Stimulated activated naive B cell treated with anti-CD40 and anti-IgM and Interleukin-4, amounts not matched to agents 10 μg/mL and 1 μg/mL and 100 μg/mL, for 72 hours (primary cell): ENCODE results near the gene SORCS2.

Experiments
- ATAC-seq, 2 donors: fragments of 150-1000 bp; cut with Tn5 transposase; replicated peaks; 2 replicates each; pipeline ENCODE4 v1.10.0; 2021; ENCODE audit warnings: moderate library complexity in 1 of 2
- DNase-seq: peaks from one replicate; pipeline ENCODE4 v3.0.0; 2021
- H3K27ac Mint-ChIP-seq: one replicate; pipeline ENCODE4 v1.8.0; 2022; ENCODE audit warnings: mild to moderate bottlenecking, mixed read lengths
- H3K27me3 Mint-ChIP-seq, 2 donors: one replicate each; pipeline ENCODE4 v1.8.0; 2022; ENCODE audit warnings: mixed read lengths in 2 of 2
- H3K36me3 Mint-ChIP-seq, 2 donors: one replicate each; pipeline ENCODE4 v1.8.0; 2022; ENCODE audit warnings: mixed read lengths in 2 of 2, mild to moderate bottlenecking in 1 of 2
- H3K4me1 Mint-ChIP-seq, 2 donors: one replicate each; pipeline ENCODE4 v1.8.0; 2022; ENCODE audit warnings: mixed read lengths in 2 of 2, mild to moderate bottlenecking in 1 of 2
- H3K4me3 Mint-ChIP-seq, 2 donors: one replicate each; pipeline ENCODE4 v1.8.0; 2022; ENCODE audit warnings: mild to moderate bottlenecking in 2 of 2, mixed read lengths in 2 of 2, moderate library complexity in 1 of 2
- H3K9me3 Mint-ChIP-seq, 2 donors: one replicate each; pipeline ENCODE4 v1.8.0; 2022; ENCODE audit warnings: mixed read lengths in 2 of 2, mild to moderate bottlenecking in 1 of 2

The SORCS2 gene

DNA sequence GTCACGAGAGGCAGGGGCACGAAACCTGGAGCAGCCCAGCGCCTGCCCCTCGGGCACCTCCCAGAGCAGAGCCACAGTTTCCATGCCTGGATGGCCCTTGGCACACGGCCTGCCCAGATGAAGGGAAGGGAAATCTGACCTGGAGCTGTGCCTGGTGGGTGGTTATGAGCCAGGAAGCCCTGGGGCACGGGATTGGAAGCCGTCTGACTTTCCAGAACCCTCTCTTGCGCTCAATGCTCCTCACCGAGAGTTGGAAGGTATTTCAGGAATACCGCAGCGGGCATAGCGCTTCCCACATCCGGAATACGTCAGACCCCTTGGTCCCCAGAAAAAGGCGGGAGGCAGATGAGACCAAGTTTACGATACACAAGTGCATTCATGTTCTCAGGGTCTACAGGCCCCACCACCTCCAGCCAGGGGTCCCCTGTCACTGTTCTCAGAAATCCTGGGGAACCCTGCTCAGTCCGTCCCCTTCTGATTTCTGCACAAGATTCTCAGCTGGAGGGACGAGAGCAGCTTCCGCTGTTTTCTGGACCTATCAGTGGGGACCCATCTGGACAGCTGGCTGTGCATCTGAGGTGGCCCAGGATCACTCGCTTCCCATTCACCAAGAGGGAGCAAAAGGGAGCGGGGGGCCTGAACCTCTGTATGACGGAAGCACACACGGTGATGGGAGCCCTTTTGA, 574.5 kb downstream of the SORCS2 start:
- no peaks in the 10 kb centered on the region for H3K9me3 Mint-ChIP-seq
- ATAC-seq (no peak), DNase-seq (no peak)
- no peak overlapping the region for H3K4me3 Mint-ChIP-seq
- no peak overlapping the region for H3K27ac Mint-ChIP-seq
- H3K27me3 Mint-ChIP-seq, result peaks cover 13 to 16% of the 10 kb centered on the region in 2 donors
- peaks cover 3 to 4% of the 10 kb centered on the region in 2 donors for H3K4me1 Mint-ChIP-seq
- H3K36me3 Mint-ChIP-seq, result no peaks in the 10 kb centered on the region

DNA sequence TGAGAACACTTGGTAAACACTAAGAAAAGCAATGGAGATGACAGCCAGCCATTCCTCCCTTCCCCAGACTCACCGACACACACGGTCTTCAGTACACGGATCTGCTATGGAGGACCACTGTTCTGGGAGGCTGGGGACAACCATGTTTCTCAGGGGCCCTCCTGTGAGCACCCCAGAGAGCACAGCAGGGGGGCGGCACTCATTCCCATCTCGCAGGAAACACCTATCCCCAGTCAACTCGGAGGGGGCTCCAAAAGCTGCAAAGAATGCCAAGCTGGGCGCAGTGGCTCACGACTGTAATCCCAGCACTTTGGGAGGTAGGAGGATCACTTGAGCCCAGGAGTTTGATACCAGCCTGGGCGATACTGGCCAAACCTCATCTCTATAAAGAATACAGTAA, 575.2 kb downstream of the SORCS2 start:
- H3K36me3 Mint-ChIP-seq, result no peaks in the 10 kb centered on the region
- H3K4me1 Mint-ChIP-seq, result peaks cover 4 to 7% of the 10 kb centered on the region in 2 donors
- no peak overlapping the region for H3K4me3 Mint-ChIP-seq
- H3K9me3 Mint-ChIP-seq, result no peaks in the 10 kb centered on the region
- DNase-seq (no peak), ATAC-seq (no peak)
- H3K27me3 Mint-ChIP-seq, result peaks cover 12 to 14% of the 10 kb centered on the region in 2 donors
- H3K27ac Mint-ChIP-seq, result no peak overlapping the region

DNA sequence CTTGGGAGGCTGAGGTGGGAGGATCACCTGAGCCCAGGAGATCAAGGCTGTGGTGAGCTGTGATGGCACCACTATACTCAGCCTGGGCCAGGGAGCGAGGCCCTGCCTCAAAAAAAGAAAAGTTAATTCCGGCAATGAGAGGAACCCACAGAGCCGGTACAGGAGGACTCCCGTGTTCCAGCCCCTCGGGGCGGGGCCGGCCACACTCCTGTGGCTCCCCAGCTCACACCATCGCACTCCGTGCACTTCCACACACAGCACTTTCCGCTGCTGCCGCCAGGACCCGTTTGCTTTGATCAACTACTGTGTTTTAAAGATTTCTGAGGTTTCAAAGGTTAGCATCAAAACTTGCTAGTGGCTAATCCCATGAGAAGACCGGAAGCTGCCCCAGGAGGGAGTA, 575.6 kb downstream of the SORCS2 start:
- DNase-seq (no peak), ATAC-seq (no peak)
- Mint-ChIP-seq H3K27me3 (peaks cover 14% of the 10 kb centered on the region in 2 donors), H3K4me1 (peaks cover 4 to 7% of the 10 kb centered on the region in 2 donors), H3K9me3 (no peaks in the 10 kb centered on the region), H3K4me3 (no peak overlapping the region), H3K36me3 (no peaks in the 10 kb centered on the region), H3K27ac (no peak overlapping the region)

DNA sequence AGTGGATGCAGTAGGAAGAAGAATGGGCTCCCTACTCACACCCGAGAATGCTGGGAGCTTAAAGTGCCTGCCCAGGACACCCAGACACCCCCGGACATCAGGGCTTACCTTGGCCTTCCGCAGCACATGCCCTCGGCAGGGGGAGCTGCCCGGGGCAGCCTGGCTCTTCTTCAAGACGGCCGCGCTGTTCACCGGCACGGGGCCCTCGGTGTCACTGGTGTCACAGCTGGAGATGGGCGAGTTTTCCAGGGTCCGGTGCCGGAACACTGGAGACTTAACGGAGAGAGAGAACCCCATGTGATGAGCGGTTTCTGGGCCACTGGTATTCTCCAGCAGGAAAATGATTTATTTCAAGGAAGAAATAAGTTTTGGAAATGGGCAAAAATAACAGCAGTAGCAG, 576.4 kb downstream of the SORCS2 start:
- H3K27me3 Mint-ChIP-seq, result peaks cover 14 to 17% of the 10 kb centered on the region in 2 donors
- DNase-seq (no peak), ATAC-seq (no peak)
- no peaks in the 10 kb centered on the region for H3K36me3 Mint-ChIP-seq
- H3K4me1 Mint-ChIP-seq, result peaks cover 4 to 7% of the 10 kb centered on the region in 2 donors
- H3K4me3 Mint-ChIP-seq, result no peak overlapping the region
- H3K9me3 Mint-ChIP-seq, result no peaks in the 10 kb centered on the region
- no peak overlapping the region for H3K27ac Mint-ChIP-seq

DNA sequence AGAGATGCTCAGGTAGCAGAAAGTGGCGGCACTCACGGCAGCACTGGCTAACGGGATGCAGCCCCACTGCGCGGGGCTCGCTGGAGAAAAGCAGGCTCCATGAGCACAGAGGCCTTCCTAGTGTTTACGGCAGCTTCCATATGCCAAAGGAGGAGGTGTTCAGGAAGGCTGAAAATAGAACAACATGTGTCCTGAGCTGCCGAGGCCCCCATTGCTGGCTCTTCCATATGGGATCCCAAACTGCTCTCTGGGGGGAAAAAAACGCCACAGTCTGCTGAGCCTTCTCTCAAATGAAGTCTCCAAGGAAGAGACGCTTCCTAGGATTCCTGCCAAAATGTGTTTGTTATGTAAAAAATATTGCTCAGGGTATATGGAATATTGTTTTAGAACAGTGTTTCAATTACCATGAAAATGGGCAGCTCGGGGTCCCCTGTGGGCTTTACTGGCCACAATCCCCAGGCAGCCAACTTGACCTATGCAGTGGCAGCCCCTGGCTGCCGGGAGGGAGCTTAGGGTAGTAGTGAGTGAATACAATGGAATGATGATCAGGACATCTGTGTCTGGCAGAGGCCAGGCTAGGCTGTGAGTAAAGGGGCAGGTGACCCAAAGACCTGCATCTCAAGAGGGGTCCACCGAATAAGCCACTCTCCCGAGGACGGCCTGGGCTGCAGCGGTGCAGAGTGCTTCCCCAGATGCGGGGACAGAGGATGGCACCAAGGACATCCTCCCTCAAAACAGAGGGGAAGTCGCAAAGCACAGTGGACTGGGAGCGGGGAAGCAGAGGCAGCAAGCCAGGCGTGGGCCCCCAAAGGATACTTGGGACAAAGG, 577.3 kb downstream of the SORCS2 start:
- Mint-ChIP-seq H3K36me3 (no peaks in the 10 kb centered on the region), H3K27ac (no peak overlapping the region)

DNA sequence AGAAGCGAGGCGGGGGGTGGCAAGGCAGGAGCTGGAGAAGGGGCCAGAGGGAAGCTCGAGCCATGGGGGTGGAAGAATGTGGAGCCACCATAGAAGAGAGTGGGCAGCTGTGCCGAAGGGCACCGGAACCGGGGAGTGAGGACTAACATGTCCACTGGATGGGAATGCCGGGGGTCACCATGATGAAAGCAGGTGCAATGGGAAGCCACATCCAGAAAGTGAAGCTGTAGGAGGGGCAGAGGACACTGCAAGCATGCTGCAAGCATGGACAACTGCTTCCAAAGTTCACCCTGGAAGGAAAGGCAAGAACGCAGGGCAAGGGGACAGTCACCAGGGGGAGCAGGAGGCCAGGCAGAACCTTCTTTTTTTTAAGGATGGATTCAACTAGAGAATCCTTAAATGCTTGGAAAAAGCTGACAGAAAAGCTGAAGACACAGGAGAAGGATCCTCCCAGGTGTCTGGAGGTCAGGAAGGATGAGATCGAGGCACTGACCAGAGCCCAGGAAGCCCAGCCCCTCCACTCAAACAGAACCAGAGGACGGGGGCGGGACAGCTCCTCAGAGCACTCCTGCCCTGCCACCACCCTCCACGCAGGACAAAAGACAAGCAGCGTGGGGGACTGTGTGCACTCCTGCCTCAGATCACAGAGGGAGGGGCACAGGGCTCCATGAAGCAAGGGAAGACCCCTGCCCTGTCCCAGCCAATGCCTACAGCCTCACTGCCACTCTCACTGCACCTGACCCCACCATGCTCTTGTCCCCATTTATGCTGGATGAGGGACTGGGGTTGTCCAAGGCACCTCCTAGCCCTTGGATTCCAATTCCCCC, 578.1 kb downstream of the SORCS2 start:
- no peak for DNase-seq
- no peak for ATAC-seq
- Mint-ChIP-seq H3K36me3 (no peaks in the 10 kb centered on the region), H3K4me1 (peaks cover 4 to 7% of the 10 kb centered on the region in 2 donors), H3K9me3 (no peaks in the 10 kb centered on the region), H3K27ac (no peak overlapping the region), H3K4me3 (no peak overlapping the region), H3K27me3 (peaks cover 16 to 17% of the 10 kb centered on the region in 2 donors)

More for the DNA sequence above, 577.3 kb downstream of the SORCS2 start:
- ATAC-seq (no peak), DNase-seq (no peak)
- no peaks in the 10 kb centered on the region for H3K9me3 Mint-ChIP-seq
- peaks cover 14 to 17% of the 10 kb centered on the region in 2 donors for H3K27me3 Mint-ChIP-seq
- H3K4me1 Mint-ChIP-seq, result peaks cover 4 to 7% of the 10 kb centered on the region in 2 donors
- no peak overlapping the region for H3K4me3 Mint-ChIP-seq

DNA sequence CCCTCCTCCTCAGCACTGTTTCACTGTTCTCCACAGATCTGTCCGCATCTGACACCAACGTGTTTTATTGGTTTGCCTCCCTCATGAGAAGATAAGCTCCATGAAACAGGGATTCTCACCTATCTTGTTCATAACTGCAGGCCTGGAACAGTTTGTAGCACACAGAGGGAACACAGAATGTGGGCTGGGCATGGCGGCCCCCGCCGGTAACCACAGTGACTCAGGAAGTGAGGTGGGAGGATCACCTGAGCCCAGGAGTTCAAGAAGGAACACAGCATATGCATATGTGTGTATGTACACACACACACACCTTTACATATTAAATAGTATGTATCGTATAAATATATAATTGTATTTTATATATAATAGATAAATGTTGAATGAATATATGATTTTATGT, 578.7 kb downstream of the SORCS2 start:
- H3K27ac Mint-ChIP-seq, result no peak overlapping the region
- no peaks in the 10 kb centered on the region for H3K36me3 Mint-ChIP-seq
- no peaks in the 10 kb centered on the region for H3K9me3 Mint-ChIP-seq
- H3K27me3 Mint-ChIP-seq, result peaks cover 17 to 19% of the 10 kb centered on the region in 2 donors
- H3K4me1 Mint-ChIP-seq, result peaks cover 4 to 7% of the 10 kb centered on the region in 2 donors
- ATAC-seq, result no peak
- no peak for DNase-seq
- H3K4me3 Mint-ChIP-seq, result no peak overlapping the region

DNA sequence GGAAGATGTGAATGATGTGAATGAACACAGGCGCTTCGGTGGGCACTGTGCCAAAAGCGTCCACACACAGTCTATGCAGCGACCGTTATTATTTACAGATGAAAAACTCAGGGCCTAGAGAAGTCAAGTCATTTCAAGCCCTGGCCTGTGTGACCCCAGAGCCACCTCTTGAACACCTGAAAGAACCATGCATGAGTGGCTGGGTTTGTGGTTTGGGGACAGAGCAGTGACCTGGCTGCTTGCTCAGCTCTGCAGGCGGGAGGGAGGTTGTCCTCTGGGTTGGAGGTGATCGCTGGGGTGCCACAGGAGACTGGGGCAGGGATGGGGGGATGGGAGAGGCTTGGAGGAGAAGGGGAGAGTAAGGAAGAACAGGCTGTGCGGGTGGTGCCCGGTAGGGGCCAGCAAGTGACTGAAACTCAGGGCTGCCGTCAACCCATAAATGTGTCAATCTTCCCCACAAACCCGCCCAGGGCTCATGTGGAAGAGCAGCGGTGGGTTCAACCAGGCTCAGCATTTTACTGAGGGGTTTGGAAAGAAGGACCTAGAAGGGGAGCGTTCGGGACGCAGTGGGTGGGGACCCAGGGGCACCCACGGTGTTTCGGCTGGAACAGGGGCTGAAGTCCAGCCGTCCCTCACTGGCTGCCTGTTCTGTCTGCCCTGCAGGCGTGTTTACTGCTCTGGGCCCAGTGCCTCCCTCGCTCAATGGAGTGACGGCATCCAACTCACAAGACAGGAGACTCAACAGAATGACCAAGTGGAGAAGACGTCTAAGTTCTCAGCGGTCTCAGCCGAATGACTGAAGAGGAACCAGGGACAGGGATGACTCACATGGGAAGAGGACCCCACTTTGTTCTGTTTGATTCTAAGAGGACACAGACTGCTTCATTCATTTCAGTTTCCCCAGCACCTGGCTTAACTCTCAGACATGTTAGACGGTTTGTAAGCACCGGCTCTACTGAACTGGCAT, 579.5 kb downstream of the SORCS2 start:
- peak overlapping the region; percentile 60 for H3K27ac Mint-ChIP-seq

DNA sequence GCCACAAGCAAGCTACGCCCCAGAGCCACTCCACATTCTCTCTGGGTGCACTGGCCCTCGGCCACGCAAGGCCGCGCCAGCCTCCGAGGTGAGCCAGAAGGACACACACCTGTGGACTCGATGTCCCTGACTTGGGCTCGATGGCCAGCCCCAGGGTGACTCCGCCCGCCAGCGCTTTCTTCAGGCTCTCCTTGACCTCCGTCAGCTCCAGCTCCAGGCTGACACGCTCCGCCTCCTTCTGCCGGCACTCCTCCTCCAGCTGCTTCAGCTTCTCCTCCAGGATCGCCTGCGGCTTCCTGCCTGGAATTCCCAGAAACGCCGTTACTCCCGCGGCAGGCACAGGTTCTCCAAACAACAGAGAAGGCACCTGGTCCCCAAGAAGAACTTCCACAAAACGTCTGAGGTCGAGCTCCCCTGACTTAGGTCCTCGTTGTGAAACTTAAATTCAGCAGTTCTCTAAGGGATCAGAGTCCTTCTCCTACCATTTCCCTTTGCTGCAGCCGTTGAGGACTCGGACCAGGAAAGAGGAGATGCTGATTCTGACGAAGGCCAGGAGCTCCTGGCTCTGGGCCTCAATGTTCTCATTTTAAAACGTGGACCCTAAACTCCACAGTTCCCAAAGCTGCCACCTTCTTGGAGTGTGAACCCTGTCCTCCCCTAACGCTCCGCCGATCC, 580.5 kb downstream of the SORCS2 start:
- ATAC-seq, result no peak
- no peaks in the 10 kb centered on the region for H3K36me3 Mint-ChIP-seq
- peaks cover 23 to 26% of the 10 kb centered on the region in 2 donors for H3K27me3 Mint-ChIP-seq
- H3K9me3 Mint-ChIP-seq, result no peaks in the 10 kb centered on the region
- H3K27ac Mint-ChIP-seq, result no peak overlapping the region
- DNase-seq, result no peak
- peaks cover 4 to 7% of the 10 kb centered on the region in 2 donors for H3K4me1 Mint-ChIP-seq
- H3K4me3 Mint-ChIP-seq, result no peak overlapping the region

More for the DNA sequence above, 579.5 kb downstream of the SORCS2 start:
- Mint-ChIP-seq H3K27me3 (peaks cover 19 to 24% of the 10 kb centered on the region in 2 donors), H3K36me3 (no peaks in the 10 kb centered on the region), H3K4me1 (peaks cover 4 to 7% of the 10 kb centered on the region in 2 donors), H3K4me3 (no peak overlapping the region), H3K9me3 (no peaks in the 10 kb centered on the region)
- DNase-seq (no peak), ATAC-seq (peak; percentile 33 to 65)

DNA sequence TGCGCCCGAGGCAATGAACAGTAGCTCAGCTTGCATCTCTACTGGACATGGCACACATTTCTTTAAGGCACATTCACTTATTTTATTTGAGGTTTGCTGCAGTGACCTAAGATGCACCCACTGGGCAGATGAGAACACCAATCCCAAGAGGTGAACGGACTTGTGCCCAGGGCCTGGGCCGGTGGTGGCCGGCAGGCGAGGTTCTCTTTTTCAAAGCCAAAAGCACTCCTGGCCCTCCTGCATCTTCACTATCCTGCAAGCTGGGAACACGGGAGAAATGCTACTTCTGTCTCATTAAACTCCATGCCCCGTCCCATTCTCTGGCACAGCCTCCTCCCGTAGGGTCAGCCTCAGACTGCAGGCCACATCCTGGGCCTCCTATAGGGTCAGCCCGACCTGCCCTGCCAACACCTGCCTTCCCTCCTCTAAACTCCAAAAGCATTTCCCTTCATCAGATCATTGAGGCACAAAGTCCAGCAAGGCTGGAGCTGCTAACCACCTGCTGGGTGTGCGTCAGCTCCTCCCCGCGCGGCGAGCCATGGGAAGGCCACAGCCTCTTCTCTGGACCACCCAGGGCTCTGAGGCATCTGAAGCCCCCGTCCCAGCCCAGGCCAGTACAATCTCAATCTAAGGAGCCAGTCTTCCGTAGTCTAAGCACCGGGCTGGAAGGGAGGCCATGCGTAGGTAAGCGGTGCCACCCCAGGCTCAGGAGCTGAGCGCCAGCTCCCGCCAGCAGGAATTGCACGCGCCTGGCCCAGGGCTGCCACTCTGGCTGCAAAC, 581.3 kb downstream of the SORCS2 start:
- DNase-seq (no peak), ATAC-seq (no peak)
- no peaks in the 10 kb centered on the region for H3K36me3 Mint-ChIP-seq
- no peak overlapping the region for H3K4me3 Mint-ChIP-seq
- peaks cover 26 to 28% of the 10 kb centered on the region in 2 donors for H3K27me3 Mint-ChIP-seq
- H3K9me3 Mint-ChIP-seq, result no peaks in the 10 kb centered on the region
- no peak overlapping the region for H3K27ac Mint-ChIP-seq
- peaks cover 4 to 7% of the 10 kb centered on the region in 2 donors for H3K4me1 Mint-ChIP-seq

DNA sequence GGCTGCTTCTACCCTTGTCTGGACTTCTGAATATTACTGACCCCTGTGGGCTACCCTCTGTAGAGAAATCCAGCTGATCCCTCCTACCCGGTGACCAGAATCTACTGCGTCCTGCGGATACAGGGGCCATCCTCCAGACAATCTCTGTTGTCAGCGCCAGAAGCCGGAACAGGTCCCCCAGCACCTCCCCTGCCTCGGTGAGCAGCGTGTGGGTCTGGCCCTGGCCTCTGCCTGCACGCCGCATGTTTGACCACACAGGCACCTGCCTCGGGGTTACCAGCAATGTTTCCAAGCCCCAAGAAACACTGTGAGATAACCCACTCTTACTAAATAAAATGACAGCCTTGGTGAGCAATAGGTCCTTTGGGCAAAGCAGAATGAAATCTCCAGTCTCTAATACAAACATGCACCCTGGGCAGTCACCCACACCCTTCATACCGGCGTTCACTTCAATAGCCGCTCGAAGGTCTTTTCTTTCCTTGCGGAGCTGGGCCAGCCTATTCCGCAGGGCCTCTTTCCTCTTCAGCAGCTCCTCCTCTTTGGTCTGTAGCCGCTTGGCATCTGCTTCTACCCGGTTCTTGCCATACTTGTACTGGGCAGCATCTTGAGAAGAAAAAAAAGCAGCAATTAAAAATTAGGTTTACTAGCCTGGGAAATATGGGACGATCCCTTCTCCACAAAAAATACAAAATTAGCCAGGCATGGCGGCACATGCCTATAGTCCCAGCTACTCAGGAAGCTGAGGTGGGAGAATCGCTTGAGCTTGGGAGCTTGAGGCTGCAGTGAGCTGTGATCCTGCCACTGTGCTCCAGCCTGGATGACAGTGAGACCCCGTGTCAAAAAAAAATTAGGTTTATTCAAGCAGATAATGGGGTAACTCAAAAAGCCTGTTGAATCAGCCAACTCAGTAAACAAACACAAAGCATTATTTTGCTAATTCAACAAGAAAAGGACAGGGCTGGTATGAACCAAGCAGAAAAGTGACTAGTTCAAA, 582.3 kb downstream of the SORCS2 start:
- DNase-seq (no peak), ATAC-seq (no peak)
- no peak overlapping the region for H3K27ac Mint-ChIP-seq
- H3K4me1 Mint-ChIP-seq, result peaks cover 4 to 7% of the 10 kb centered on the region in 2 donors
- H3K4me3 Mint-ChIP-seq, result no peak overlapping the region
- peaks cover 26 to 27% of the 10 kb centered on the region in 2 donors for H3K27me3 Mint-ChIP-seq
- no peaks in the 10 kb centered on the region for H3K9me3 Mint-ChIP-seq
- no peaks in the 10 kb centered on the region for H3K36me3 Mint-ChIP-seq
